NCI-H2107 treated with DMSO at 0.1 percent for 48 hours (cell line): ENCODE data around the gene CAMKMT.
"Not testable (repeated sequence)": the region's sequence is repeated elsewhere in the genome, so short reads cannot be mapped to it uniquely, and the experiment has no call there.

ENCODE experiments used
- DNase-seq: peaks from one replicate; lab custom pipeline; 2025; ENCODE audit not compliant: unreplicated experiment; lab: John Stamatoyannopoulos, UW

CAMKMT gene

DNA sequence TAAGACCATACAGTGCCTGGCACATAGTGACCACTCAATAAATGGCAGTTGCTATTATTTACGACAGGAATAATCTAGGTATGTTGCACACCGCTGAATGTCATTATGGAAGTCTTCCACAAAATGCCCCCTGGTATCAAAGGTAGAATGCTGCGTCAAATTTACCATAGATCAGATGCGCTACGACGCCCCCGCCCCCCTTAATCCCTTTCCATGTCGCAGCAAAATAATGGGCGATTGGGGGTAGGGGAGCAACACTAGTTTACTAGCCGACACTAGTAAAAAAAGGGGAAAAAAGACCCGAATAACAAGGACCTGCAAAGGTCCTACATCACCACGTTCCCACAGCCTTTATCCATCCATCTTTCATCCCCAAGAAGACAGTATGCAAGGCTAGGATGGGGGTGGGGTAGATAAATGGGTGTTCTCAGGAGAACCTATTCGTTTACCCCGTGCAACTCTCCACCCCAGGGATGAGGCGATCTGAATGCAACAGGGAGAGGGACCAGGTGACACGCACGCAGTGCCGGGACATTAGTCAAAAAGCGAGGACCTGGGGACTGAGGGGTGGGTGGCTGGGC lies 908 bp upstream of the CAMKMT start:
- no peak for DNase-seq

GRCh38 chr2:44362207-44363015 lies 664 bp downstream of the CAMKMT start:
- DNase-seq = no peak

GRCh38 chr2:44364604-44365003 lies 2.9 kb downstream of the CAMKMT start:
- no peak for DNase-seq

- DNase-seq = no peak
Measured at GRCh38 chr2:44367591-44367990, 5.8 kb downstream of the CAMKMT start.

- DNase-seq = no peak
Measured at GRCh38 chr2:44369392-44369791, 7.6 kb downstream of the CAMKMT start.

DNA sequence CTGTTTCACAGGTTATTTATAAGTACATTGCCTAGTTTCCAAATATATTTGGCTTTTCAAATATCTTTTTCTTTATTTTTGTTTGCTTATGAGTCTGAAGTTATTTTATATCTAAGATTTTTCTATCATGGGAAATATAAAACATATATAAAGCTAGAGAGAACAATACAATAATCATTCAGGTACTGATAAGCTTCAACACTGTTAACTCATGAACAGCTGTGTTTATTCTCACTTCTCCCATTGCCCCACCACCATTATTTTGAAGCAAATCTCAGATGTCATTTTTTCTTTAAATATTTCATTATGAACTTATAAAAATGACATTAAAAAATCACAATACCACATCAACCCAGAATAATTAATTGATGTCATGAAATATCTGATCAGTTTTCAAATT lies 9.7 kb downstream of the CAMKMT start:
- DNase-seq = no peak

GRCh38 chr2:44372246-44372645 lies 10.5 kb downstream of the CAMKMT start:
- no peak for DNase-seq

DNA sequence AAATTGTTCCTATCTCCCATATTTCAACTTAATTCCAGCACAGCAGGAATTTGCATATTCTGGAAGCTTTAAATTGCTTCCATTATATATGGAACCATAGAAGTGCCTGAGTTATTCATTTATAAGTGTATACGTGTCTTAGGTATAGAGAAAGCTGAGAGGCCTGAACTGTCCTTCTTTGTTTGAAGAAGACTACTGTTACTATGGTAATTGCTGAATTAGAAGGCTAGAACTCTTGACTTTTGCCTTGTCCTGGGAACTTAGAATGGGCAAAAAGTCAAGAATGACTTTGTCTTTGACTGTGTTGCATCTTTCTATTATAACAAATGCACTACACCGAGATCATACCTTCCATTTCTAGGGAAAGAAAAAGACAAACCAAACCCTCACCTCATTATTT lies 15.7 kb downstream of the CAMKMT start:
- DNase-seq = no peak

- not testable (repeated sequence) for DNase-seq
Measured at GRCh38 chr2:44385226-44385625, 23.5 kb downstream of the CAMKMT start.

DNA sequence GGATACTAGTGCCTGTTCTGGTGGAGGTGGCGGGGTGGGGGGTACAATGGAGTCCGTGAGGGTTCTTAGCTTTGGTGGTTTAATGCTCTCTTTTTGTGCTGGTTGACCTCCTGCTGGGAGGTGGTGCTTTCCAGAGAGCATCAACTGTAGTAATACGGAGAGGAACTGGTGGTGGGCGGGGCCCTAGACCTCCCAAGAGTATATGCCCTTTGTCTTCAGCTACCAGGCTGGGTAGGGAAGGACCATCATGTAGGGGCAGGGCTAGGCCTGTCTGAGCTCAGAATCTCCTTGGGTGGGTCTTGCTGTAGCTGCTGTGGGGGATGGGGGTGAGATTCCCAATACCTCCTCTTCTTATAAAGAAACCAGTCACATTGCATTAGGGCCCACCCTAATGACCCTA lies 27.1 kb downstream of the CAMKMT start:
- no peak for DNase-seq

GRCh38 chr2:44389895-44390294 lies 28.1 kb downstream of the CAMKMT start:
- DNase-seq = no peak

- peak; percentile 7 for DNase-seq
Measured at GRCh38 chr2:44392338-44392943, 30.7 kb downstream of the CAMKMT start.

DNA sequence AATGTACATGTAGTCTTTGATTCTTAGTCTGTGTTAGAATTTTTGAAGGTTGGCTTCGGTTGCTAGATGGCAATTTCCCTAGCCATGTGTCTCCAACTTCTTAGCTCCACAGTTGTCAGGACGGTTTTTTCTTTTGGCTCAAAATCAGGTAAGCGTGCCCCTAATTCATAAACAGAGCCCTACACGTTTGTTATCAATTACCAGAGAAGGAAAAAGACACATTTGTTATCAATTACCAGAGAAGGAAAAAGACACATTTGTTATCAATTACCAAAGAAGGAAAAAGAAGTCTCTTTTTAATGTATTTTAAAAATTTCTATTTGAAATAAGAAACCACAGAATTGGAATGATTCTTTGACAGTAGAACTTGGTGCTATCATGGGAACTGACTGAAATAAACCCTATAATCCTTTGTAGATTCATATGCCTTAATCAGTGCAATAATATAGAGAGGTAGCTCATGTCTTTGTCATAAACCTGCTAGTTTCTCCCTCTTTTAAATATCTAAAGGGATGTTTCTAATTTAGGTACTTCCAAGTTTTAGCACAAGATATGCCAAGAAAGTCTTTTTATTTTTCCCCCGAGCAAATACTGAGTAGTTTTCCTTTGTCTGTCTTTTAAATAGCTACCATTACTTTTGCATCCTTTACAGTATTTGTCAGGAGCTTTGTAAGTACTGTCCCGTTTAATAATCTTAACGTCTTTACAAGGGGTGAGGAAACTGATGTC lies 35.9 kb downstream of the CAMKMT start:
- DNase-seq = no peak

DNA sequence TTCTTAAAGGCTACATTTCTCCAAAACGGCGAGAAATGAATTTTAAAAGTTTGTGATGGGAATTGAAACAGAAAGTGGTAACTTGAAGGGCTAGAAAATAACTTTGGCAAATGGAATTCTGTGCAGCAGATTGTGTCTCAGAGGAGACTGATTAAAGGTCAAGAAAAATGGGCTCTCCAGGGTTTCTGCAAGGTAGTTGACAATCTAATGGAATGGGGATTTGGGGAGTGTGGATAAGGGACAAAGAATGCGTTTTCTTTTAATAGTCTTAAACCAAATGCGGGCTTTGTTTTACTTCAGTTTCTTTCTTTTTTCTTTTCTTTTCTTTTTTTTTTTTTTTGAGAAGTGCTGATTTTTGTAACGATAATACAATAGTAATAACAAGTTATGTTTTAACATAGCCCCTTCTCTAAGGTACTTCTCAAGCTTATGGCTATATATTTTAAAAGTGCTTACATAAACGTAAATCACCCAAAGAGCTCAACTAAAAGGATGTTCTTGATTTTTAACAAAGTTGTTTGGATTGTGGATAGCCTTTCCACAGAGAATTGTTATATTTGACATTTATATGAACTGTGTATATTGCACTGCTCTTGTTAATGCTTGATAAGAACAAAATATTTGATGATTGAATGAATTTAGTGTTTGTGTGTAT lies 36.6 kb downstream of the CAMKMT start:
- DNase-seq = no peak

GRCh38 chr2:44420725-44421124 lies 59.0 kb downstream of the CAMKMT start:
- DNase-seq = no peak

- DNase-seq = no peak
Measured at GRCh38 chr2:44424211-44424610, 62.5 kb downstream of the CAMKMT start.

DNA sequence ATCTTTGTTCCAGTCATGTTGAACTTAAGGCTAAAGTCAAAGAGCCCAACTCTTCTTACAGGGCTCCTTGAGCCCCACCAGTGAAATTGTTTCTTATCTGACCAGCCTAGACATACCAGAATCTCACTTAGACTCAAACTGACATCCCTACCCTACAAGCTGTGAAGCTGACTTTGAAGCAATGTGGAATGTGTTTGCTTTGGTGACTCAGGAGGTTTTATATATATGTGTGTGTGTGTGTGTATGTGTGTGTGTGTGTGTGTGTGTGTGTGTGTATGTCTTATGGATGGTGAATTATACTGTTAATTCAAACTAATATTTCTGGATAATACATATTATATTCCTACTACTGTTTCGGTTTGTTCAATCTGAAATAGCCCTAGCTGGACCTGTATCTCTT lies 67.3 kb downstream of the CAMKMT start:
- DNase-seq = no peak

GRCh38 chr2:44430342-44430741 lies 68.6 kb downstream of the CAMKMT start:
- no peak for DNase-seq

DNA sequence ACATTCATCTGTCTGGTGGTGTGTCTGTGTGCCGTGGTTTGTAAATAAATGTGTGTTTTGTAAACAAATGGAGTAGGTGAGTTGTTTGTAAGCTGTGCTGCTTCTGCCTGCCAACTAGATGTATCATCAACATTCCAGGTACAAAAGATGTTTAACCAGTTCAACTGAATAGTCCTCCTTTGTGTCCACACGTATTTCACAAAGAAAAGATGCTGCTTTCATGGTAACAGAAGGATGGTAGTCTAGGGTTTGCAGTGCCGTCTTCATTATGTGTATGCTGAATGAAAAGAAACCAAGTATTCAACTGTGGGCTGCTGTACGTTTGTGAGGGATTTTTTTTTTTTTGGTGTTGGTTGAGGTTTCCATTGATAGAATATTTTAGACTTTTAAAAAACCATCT lies 72.1 kb downstream of the CAMKMT start:
- no peak for DNase-seq

GRCh38 chr2:44441200-44441599 lies 79.5 kb downstream of the CAMKMT start:
- no peak for DNase-seq

- no peak for DNase-seq
Measured at GRCh38 chr2:44442019-44442418, 80.3 kb downstream of the CAMKMT start.
